Colonic mucosa (tissue), 4 donors: Measurements from ENCODE around the gene COL1A1. TPM values are rescaled to one million over a fixed set of nuclear protein-coding genes. Genes with fewer than 3 reads are reported as not detected.

Experiments used
- DNase-seq: peaks from one replicate; pipeline ENCODE4 v3.0.0-alpha.2; 2020
- H3K27ac ChIP-seq: fragments of 200-600 bp; one replicate; pipeline ENCODE4 v1.8.0; 2021
- H3K27me3 ChIP-seq: fragments of 200-600 bp; one replicate; pipeline ENCODE4 v1.8.0; 2021
- H3K36me3 ChIP-seq: fragments of 200-600 bp; one replicate; pipeline ENCODE4 v1.8.0; 2021
- H3K4me1 ChIP-seq: fragments of 200-600 bp; one replicate; pipeline ENCODE4 v1.8.0; 2021; ENCODE audit warnings: mild to moderate bottlenecking
- H3K4me3 ChIP-seq: fragments of 200-600 bp; one replicate; pipeline ENCODE4 v1.8.0; 2021
- H3K9ac ChIP-seq, 2 donors: one replicate each; pipeline ENCODE4 v1.7.0; 2013; ENCODE audit warnings: control low read depth in 2 of 2, low read depth in 2 of 2, low read length in 2 of 2
- H3K9me3 ChIP-seq: fragments of 200-600 bp; one replicate; pipeline ENCODE4 v1.8.0; 2021
- intact Hi-C: fragments of 100-400 bp; cut with DNase I; formaldehyde crosslinking; loops from one replicate; pipeline ENCODE4 v1.14.1; 2022
- total RNA-seq, 2 donors: library from RNA; stranded (reverse); fragmentation: NEBNext Ultra II Directional in 1 of 2; extraction: Animal tissue kit (Norgen Biotek cat#: 25700) in 1 of 2; gene quantifications; one replicate each; pipeline ENCODE4 v1.2.1, GENCODE V29; 2021
- TF ChIP-seq, protein P1 (sequence below): fragments of 200-600 bp; IDR thresholded peaks from one replicate; pipeline ENCODE4 v1.8.0; 2022; ENCODE audit warnings: antibody characterized with exemption, mild to moderate bottlenecking
- donor health status: healthy.
- donor health status: DM: no; HTN: no; CAD: no.
- donor health status: DM: no; HTN: no; CAD: no.

Gene COL1A1
- total RNA-seq, 2 donors from 2014 or later, result 74.7 to 127 TPM

- Histone ChIP-seq H3K36me3 (no peaks in the 10 kb centered on the region), H3K27me3 (no peaks in the 10 kb centered on the region), H3K4me3 (no peak overlapping the region), H3K27ac (no peak overlapping the region), H3K9ac (no peak overlapping the region), H3K9me3 (no peaks in the 10 kb centered on the region), H3K4me1 (no peaks in the 10 kb centered on the region)
- intact Hi-C loops, result no loop called here
- TF ChIP-seq, protein P1, sequence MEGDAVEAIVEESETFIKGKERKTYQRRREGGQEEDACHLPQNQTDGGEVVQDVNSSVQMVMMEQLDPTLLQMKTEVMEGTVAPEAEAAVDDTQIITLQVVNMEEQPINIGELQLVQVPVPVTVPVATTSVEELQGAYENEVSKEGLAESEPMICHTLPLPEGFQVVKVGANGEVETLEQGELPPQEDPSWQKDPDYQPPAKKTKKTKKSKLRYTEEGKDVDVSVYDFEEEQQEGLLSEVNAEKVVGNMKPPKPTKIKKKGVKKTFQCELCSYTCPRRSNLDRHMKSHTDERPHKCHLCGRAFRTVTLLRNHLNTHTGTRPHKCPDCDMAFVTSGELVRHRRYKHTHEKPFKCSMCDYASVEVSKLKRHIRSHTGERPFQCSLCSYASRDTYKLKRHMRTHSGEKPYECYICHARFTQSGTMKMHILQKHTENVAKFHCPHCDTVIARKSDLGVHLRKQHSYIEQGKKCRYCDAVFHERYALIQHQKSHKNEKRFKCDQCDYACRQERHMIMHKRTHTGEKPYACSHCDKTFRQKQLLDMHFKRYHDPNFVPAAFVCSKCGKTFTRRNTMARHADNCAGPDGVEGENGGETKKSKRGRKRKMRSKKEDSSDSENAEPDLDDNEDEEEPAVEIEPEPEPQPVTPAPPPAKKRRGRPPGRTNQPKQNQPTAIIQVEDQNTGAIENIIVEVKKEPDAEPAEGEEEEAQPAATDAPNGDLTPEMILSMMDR, result no peak
- no peak for DNase-seq
Observed at GRCh38 chr17:50239937-50240336, 38.5 kb upstream of the COL1A1 start.

GRCh38 chr17:50238601-50239280 is 37.3 kb upstream of the COL1A1 start:
- Histone ChIP-seq H3K9me3 (no peaks in the 10 kb centered on the region), H3K4me3 (no peak overlapping the region), H3K4me1 (no peaks in the 10 kb centered on the region), H3K27ac (no peak overlapping the region), H3K36me3 (no peaks in the 10 kb centered on the region), H3K27me3 (no peaks in the 10 kb centered on the region), H3K9ac (no peak overlapping the region)
- TF ChIP-seq, protein P1, result no peak
- DNase-seq, result no peak
- intact Hi-C loops, result no loop called here

DNA sequence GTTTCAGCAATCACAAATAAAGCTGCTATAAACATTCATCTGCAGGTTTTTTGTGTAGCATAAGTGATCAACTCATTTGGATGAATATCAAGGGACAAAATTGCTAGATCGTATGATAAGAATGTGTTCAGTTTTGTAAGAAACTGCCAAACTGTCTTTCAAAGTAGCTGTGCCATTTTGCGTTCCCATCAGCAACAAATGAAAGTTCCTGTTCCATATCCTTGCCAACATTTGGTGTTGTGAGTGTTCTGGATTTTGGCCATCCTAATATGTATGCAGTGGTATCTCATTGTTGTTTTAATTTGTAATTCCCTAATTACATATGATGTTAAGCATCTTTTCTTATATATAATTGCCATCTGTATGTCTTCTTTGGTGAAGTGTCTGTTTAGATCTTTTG is 36.5 kb upstream of the COL1A1 start:
- intact Hi-C loops, result no loop called here
- Histone ChIP-seq H3K27ac (no peak overlapping the region), H3K9me3 (no peaks in the 10 kb centered on the region), H3K36me3 (no peaks in the 10 kb centered on the region), H3K27me3 (no peaks in the 10 kb centered on the region), H3K9ac (no peak overlapping the region), H3K4me1 (no peaks in the 10 kb centered on the region), H3K4me3 (no peak overlapping the region)
- DNase-seq, result no peak
- TF ChIP-seq, protein P1, result no peak

- H3K4me3 ChIP-seq, result no peak overlapping the region
- H3K27ac ChIP-seq, result no peak overlapping the region
- no peak overlapping the region for H3K9ac ChIP-seq
- H3K36me3 ChIP-seq, result no peaks in the 10 kb centered on the region
- intact Hi-C loops, result no loop called here
- no peaks in the 10 kb centered on the region for H3K9me3 ChIP-seq
- TF ChIP-seq, protein P1, result no peak
- DNase-seq, result no peak
- H3K4me1 ChIP-seq, result no peaks in the 10 kb centered on the region
- no peaks in the 10 kb centered on the region for H3K27me3 ChIP-seq
Observed at GRCh38 chr17:50234581-50234980, 33.1 kb upstream of the COL1A1 start.

DNA sequence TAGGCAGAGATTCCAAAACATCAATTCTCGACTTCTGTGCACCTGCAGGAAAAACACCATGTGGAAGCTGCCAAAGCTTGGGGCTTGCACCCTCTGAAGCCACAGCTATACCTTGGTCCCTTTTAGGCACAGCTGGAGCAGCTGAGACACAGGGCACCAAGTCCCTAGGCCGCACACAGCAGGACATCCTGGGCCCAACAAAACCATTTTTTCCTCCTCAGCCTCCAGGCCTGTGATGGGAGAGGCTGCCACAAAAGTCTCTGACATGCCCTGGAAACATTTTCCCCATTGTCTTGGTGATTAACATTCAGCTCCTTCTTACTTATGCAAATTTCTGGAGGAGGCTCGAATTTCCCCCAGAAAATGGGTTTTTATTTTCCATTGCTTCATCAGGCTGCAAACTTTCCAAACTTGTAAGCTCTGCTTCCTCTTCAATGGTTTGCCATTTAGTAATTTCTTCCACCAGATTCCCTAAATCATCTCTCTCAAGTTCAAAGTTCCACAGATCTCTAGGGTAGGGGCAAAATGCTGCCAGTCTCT is 24.3 kb upstream of the COL1A1 start:
- Histone ChIP-seq H3K4me3 (no peak overlapping the region), H3K9me3 (no peaks in the 10 kb centered on the region), H3K4me1 (no peaks in the 10 kb centered on the region), H3K27ac (no peak overlapping the region), H3K9ac (no peak overlapping the region), H3K27me3 (no peaks in the 10 kb centered on the region), H3K36me3 (no peaks in the 10 kb centered on the region)
- no peak for DNase-seq
- intact Hi-C loops, result no loop called here
- TF ChIP-seq, protein P1, result no peak
